Tibial nerve (tissue), 4 donors: Measurements from ENCODE around the gene UBE2H. TPM values are rescaled to one million over a fixed set of nuclear protein-coding genes. Genes with fewer than 3 reads are reported as not detected.

Source experiments
- DNase-seq, 2 donors: peaks; one replicate each; pipeline ENCODE4 v3.0.0-alpha.2; 2019; ENCODE audit warnings: low spot score in 2 of 2
- H3K27ac ChIP-seq, 4 donors: fragments of 200-600 bp; sonication (generic) in 3 of 4; one replicate each; pipeline ENCODE4 v1.5.1; 2017 to 2019; ENCODE audit warnings: mild to moderate bottlenecking in 1 of 4
- H3K27me3 ChIP-seq, 2 donors: fragments of 200-600 bp; sonication (generic) in 1 of 2; one replicate each; pipeline versions ENCODE4 v1.5.1 to v1.6.0; 2017 to 2019
- H3K36me3 ChIP-seq, 3 donors: fragments of 200-600 bp; sonication (generic); one replicate each; pipeline ENCODE4 v1.5.1; 2018 to 2019
- H3K4me1 ChIP-seq, 4 donors: fragments of 200-600 bp; sonication (generic) in 3 of 4; one replicate each; pipeline ENCODE4 v1.5.1; 2017 to 2019
- H3K4me3 ChIP-seq, 4 donors: fragments of 200-600 bp; sonication (generic) in 3 of 4; one replicate each; pipeline ENCODE4 v1.5.1; 2017 to 2019; ENCODE audit warnings: mild to moderate bottlenecking in 1 of 4, moderate library complexity in 1 of 4
- H3K9me3 ChIP-seq, 4 donors: fragments of 200-600 bp; sonication (generic) in 3 of 4; one replicate each; pipeline ENCODE4 v1.5.1; 2017 to 2019
- CTCF ChIP-seq, 5 experiments: fragments of 200-600 bp in 3 of 5; fragments of 450-650 bp in 2 of 5; sonication (generic) in 3 of 5; IDR thresholded peaks; one replicate each; pipeline ENCODE4 v1.5.1; 2016 to 2019; ENCODE audit warnings: antibody characterized with exemption in 5 of 5, mild to moderate bottlenecking in 3 of 5, moderate library complexity in 2 of 5
- EP300 ChIP-seq, 2 donors: sonication (generic); formaldehyde crosslinking; IDR thresholded peaks; one replicate each; pipeline ENCODE4 v1.6.1; 2017; ENCODE audit warnings: antibody characterized with exemption in 2 of 2, mild to moderate bottlenecking in 1 of 2
- POLR2A ChIP-seq, 2 donors: fragments of 450-650 bp; IDR thresholded peaks; one replicate each; pipeline ENCODE4 v1.6.1; 2017; ENCODE audit warnings: antibody characterized with exemption in 2 of 2, mild to moderate bottlenecking in 2 of 2, moderate library complexity in 2 of 2
- WGBS, 2 donors: methylation state at CpG; one replicate each; pipeline ENCODE4 v1.1.5; 2018; 5-methylcytosine and 5-hydroxymethylcytosine counted together
- total RNA-seq, 4 donors: library from RNA; depleted of rRNA; stranded (reverse); fragments of >200 nt; gene quantifications; one replicate each; pipeline ENCODE4 v1.1.0, GENCODE V29; 2016

UBE2H gene
- total RNA-seq, 4 donors from 2014 or later = 69.6 to 92.3 (median 80.9) TPM

GRCh38 chr7:129886818-129887186 is 66.0 kb downstream of the UBE2H start:
- Histone ChIP-seq H3K9me3 (no peaks in the 10 kb centered on the region), H3K27me3 (no peaks in the 10 kb centered on the region), H3K27ac (no peak overlapping the region), H3K4me3 (no peak overlapping the region), H3K4me1 (peaks cover 0 to 21% (median 0%) of the 10 kb centered on the region in 4 donors), H3K36me3 (no peaks in the 10 kb centered on the region)
- TF ChIP-seq EP300 (IDR thresholded peaks at IDR 0.05) (no peak), CTCF (IDR thresholded peaks at IDR 0.05) (no peak), POLR2A (IDR thresholded peaks at IDR 0.05) (no peak)
- DNase-seq = no peak
- WGBS, 2 donors = 82 to 87% methylated on average over 3 of the region's 3 CpGs

GRCh38 chr7:129886167-129886817 is 66.5 kb downstream of the UBE2H start:
- H3K27me3 ChIP-seq = no peaks in the 10 kb centered on the region
- H3K9me3 ChIP-seq = no peaks in the 10 kb centered on the region
- no peak for DNase-seq
- TF ChIP-seq EP300 (IDR thresholded peaks at IDR 0.05) = no peak
- TF ChIP-seq CTCF (IDR thresholded peaks at IDR 0.05) = no peak
- no peak for TF ChIP-seq POLR2A (IDR thresholded peaks at IDR 0.05)
- H3K27ac ChIP-seq = no peak overlapping the region
- H3K4me1 ChIP-seq = peaks cover 0 to 22% (median 0%) of the 10 kb centered on the region in 4 donors
- H3K4me3 ChIP-seq = no peak overlapping the region
- no peaks in the 10 kb centered on the region for H3K36me3 ChIP-seq
- WGBS, 2 donors = 67 to 76% methylated on average over 3 of the region's 3 CpGs

- H3K27ac ChIP-seq = no peak overlapping the region
Measured at GRCh38 chr7:129884495-129884894, 68.3 kb downstream of the UBE2H start.

GRCh38 chr7:129883151-129883550 is 69.6 kb downstream of the UBE2H start:
- no peak overlapping the region for H3K27ac ChIP-seq

More at GRCh38 chr7:129884495-129884894, 68.3 kb downstream of the UBE2H start:
- H3K27me3 ChIP-seq = no peaks in the 10 kb centered on the region
- no peaks in the 10 kb centered on the region for H3K36me3 ChIP-seq
- H3K9me3 ChIP-seq = no peaks in the 10 kb centered on the region
- no peak overlapping the region for H3K4me3 ChIP-seq
- H3K4me1 ChIP-seq = peaks cover 0 to 18% (median 0%) of the 10 kb centered on the region in 4 donors
- 89 to 96% methylated on average over 5 of the region's 5 CpGs for WGBS, 2 donors
- no peak for DNase-seq
- TF ChIP-seq CTCF (IDR thresholded peaks at IDR 0.05) = no peak
- TF ChIP-seq EP300 (IDR thresholded peaks at IDR 0.05) = no peak
- TF ChIP-seq POLR2A (IDR thresholded peaks at IDR 0.05) = no peak

GRCh38 chr7:129882531-129882930 is 70.2 kb downstream of the UBE2H start:
- Histone ChIP-seq H3K4me1 (peaks cover 0 to 22% (median 0%) of the 10 kb centered on the region in 4 donors), H3K4me3 (no peak overlapping the region), H3K9me3 (no peaks in the 10 kb centered on the region), H3K36me3 (peaks cover 0 to 7% (median 0%) of the 10 kb centered on the region in 3 donors), H3K27me3 (no peaks in the 10 kb centered on the region), H3K27ac (no peak overlapping the region)
- 73 to 81% methylated on average over 3 of the region's 3 CpGs for WGBS, 2 donors
- DNase-seq = no peak
- TF ChIP-seq CTCF (IDR thresholded peaks at IDR 0.05) (no peak), POLR2A (IDR thresholded peaks at IDR 0.05) (no peak), EP300 (IDR thresholded peaks at IDR 0.05) (no peak)

More at GRCh38 chr7:129883151-129883550, 69.6 kb downstream of the UBE2H start:
- Histone ChIP-seq H3K9me3 (no peaks in the 10 kb centered on the region), H3K4me1 (peaks cover 0 to 16% (median 0%) of the 10 kb centered on the region in 4 donors), H3K27me3 (no peaks in the 10 kb centered on the region), H3K4me3 (no peak overlapping the region), H3K36me3 (peaks cover 0 to 4% (median 0%) of the 10 kb centered on the region in 3 donors)
- DNase-seq = no peak
- TF ChIP-seq POLR2A (IDR thresholded peaks at IDR 0.05) = no peak
- WGBS, 2 donors = 93 to 95% methylated on average over 7 of the region's 7 CpGs
